UCSD-AML1 (cell line): ENCODE results near the gene PCBP3.

Source experiments
- DNase-seq: peaks from one replicate; lab custom pipeline; 2025; ENCODE audit not compliant: unreplicated experiment; lab: John Stamatoyannopoulos, UW

The PCBP3 gene

GRCh38 chr21:45856442-45856841 is 212.9 kb downstream of the PCBP3 start:
- no peak for DNase-seq

- no peak for DNase-seq
These were observed 213.4 kb downstream of the PCBP3 start for GRCh38 chr21:45856906-45857305.

DNA sequence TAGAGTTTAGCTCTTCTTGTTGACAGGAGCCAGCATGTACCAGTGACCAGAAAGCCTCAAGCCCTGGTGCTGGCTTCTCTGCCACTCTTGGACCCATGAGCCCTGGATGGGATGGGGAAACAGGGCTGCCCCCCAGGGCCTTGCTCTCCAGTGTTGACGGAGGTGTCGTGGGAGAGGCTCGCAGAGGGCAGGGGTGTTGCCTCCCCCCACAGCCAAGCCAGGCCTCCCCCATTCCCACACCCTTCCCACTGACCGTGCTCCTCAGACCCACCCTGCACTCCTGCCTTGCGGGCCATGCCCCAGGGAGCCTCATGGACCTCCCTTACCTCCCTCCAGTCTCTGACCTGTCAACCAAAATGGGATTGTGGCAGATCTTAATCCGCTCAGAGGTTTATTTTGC is 214.2 kb downstream of the PCBP3 start:
- DNase-seq = no peak

GRCh38 chr21:45858180-45858579 is 214.7 kb downstream of the PCBP3 start:
- no peak for DNase-seq

DNA sequence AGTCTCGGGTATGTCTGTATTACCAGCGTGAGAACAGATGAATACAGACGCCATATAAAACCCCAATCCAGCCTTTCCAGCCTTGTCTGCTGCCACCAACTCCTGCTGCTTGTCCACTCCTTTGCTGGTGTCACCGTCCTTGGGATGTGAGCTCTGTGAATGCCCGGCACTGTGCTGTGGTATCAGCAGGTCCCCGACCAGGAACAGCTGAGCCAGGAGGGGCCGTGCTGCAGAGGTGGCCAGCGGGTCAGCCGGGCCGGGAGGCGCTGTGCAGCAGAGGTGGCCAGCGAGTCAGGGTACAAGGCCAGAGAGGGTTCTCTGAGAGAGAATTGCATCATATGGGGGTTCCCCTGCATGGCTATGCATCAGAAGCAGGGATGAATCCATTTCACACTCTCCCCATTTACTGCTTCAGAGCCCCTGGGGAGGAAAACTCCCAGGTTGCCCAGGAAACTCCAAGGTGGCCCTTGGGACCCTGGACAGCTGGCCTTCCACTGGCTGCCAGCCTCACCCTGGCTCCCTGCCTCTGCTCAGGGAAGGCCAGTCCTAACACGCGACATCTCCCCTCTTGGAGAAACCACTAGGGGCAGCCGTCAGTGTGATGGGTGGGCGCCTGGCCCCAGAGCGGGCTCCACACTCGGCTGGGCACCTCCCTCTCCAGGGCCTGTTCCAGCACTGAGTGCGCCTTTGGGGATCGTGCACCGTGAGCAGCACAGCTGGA is 215.7 kb downstream of the PCBP3 start:
- no peak for DNase-seq

DNA sequence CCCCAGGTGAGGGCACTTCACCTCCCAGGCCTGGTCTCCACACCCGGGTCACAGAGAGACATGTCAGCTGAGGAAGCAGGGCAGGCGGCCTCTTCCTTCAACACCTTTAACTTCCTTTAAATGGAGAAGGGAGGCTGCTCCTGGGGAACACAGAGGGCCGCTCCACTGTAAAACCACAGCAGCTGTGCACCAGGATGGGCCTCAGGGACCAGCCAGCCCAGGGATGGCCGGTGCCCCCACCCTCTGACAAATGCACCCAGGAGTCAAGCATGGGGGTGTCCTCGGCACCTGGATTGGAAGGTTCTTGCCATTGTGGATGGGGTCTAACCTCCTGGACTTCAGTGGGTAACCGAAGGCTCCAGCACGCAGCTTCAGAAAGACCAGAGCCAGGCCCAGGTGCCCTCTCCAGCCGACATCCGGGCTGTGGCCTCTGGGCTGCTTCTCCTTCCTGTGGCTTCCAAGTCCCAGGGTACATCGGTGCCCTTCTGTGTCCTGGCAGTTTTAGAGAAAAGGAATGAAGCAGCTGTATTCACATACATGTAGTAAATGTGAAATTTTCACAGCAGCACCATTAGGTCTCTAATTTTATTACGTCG is 216.3 kb downstream of the PCBP3 start:
- no peak for DNase-seq

DNA sequence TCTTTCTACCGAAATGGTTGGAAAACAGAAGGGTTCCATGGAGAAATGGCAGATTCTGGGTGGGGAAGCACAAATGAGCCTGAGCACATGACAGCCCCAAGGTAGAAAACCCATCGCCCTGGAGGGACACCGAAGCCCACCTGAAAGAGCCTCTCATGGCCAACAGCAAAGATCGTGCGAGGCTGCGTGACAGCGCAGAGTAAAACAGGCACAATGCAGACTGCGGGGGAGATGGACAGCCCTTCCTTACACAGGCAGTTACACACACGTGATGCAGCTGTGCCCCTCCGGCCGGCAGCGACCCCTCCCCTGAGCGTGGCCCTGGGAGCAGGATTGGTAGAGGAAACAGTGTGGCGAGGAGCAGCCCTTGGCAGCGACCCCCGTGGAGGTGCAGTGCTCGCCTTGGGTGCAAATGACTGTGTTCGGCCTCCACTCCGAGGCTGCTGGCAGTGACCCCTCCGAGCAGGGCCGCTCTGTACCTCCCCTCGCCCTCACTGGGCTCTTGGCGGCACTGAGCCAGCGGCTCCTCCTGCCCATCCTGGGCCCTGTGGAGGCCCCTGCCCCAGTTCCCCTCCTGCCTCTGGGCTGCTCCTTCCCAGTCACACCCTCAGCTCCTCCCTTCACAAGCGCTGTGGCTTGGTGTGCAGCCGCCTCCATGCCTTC is 217.1 kb downstream of the PCBP3 start:
- no peak for DNase-seq

DNA sequence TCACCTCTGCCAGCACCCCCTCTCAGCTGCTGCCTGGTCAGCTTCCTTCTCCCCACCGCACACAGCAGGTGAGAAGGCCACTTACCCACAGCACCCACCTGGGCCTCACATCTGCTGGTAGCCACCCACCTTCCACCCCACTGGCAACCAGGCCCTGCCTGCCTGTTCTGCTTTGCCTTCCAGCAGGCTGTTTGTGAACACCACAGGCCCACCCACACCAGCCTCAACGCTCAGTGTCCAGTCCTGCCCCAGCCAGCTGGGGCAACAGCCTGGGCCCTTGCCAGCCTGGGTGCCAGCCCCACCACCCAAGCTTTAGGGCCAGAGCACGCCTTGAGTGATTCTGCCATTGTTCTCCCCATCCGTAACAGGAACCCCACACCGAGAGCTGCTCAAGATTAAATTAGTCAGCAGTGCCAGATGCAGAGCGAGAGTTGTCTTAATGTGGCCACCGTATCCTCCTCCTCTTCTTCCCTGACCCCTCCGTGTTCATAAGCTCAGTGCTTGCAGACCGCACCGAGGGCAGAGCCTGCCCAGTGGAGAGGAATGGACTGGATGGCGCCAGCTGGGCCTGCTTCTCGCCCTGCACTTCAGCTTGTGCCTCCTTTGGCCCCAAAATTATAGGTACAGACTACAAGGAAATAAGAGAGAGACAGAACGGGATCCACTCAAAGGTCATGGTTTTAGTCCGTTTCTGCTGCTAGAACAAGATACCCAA is 217.8 kb downstream of the PCBP3 start:
- no peak for DNase-seq

DNA sequence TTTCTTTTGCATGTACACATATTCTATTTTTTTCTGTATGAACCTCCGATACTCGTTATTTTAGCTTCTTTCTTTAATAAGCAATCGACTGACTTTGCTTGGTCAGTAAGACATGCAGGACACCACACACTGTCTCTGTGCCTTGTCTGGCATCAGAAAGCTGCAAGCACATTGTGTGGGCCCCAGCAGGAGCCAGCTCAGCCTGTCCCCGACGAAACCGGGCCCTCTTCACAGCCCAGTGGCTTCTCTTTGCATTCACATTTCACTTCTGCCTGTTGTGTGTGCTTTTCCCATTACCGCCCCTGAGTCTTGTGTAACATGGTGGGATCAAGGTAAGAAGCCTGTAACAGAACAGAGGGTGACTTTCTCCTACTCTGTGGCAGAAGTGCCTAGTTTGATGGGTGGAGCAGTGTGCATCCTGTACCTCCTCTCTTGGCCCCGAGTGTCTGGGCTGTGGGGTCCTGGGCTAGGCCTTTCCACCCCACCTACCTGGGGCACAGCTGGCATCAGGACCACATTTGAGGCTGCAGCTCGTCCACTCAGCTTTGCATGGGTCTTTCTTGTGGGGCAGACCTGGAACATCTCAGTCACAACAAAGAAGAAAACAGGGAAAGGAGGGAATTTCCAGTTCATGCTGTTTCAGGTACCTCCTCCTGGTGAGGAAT is 219.2 kb downstream of the PCBP3 start:
- DNase-seq = no peak

DNA sequence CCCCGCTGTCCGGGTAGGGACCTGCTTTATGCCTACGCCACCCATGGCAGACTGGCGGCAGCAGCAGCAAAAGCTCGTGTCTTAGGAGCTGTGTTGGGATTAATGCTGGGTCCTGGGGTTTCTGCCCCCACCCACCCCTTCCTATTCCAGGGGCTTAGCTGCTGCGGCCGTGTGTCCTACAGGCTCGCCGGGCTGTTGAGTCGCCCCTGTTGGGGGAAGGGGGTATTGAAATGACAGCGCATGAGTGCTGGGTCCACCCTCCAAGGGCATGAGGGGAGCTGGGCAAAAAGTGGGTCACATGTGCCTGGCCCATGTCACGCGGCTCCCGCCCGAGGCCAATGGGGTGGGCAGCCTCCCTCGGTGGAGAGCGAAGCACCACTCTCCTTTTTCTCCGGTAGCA is 219.7 kb downstream of the PCBP3 start:
- no peak for DNase-seq

GRCh38 chr21:45863751-45864150 is 220.2 kb downstream of the PCBP3 start:
- DNase-seq = no peak

GRCh38 chr21:45864436-45864835 is 220.9 kb downstream of the PCBP3 start:
- no peak for DNase-seq

GRCh38 chr21:45865106-45865835 is 221.7 kb downstream of the PCBP3 start:
- no peak for DNase-seq

- DNase-seq = no peak
These were observed 223.0 kb downstream of the PCBP3 start for GRCh38 chr21:45866551-45866950.

GRCh38 chr21:45867041-45867666 is 223.6 kb downstream of the PCBP3 start:
- no peak for DNase-seq

DNA sequence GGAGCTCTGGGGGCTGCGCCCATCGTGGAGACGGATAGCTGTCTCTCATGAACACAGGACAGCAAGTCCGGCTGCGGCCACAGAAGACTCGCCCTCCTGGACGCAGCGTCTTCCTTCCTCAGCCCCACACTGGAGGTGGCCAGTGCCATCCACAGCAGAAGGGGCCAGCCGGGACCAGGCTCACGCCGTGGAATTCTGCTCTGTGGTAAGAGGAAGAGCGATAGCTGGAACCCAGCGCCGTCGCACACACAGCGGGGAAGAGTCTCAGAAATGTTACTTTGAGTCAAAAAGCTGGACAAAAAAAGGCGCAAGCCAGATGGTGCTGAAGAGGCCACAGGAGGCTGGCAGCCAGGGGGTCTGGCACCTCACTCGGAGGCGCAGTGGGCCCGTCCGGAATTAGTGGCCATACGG is 224.2 kb downstream of the PCBP3 start:
- DNase-seq = no peak

DNA sequence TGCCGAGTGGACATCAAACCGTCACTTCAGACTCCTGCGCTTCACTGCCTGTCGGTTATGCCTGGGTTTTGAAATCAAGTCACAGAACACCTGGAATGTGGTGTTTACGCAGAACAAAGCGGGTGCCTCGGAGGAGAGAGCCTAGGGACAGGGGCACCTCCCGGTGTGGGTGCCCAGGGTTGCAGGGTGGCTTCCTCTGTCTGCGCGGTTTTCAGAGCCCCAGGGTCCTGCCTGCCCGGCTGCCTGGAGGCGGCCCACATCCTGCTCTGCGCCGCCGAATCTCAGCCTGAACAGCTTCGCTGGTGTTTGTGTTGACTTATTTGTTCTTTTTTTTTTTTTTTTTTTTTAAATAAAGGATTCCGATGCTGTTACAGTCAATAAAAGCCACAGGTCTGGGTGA is 224.6 kb downstream of the PCBP3 start:
- DNase-seq = no peak

- DNase-seq = no peak
These were observed 225.0 kb downstream of the PCBP3 start for GRCh38 chr21:45868488-45868887.

GRCh38 chr21:45869121-45870007 is 225.8 kb downstream of the PCBP3 start:
- DNase-seq = no peak
